Measurements from ENCODE around the gene AGTRAP.
A peak's percentile ranks its signal among the peaks of the same experiment; 100 is the strongest.

Gene AGTRAP

GRCh38 chr1:11735854-11736745 lies at the start of gene AGTRAP:
TSS of gene AGTRAP (plus strand) at chr1:11736136. CDS start at chr1:11736209, 73 bp downstream.
- Histone ChIP-seq H2AFZ (ENCODE audit: low read depth, low read length) (peak within 1 kb of the TSS; percentile 78), H3K9me3 (ENCODE audit: insufficient read depth, low read length, severe bottlenecking) (no peaks in the 10 kb centered on the region), H3K27ac (ENCODE audit: low read length) (peak within 1 kb of the TSS; percentile 28), H3K36me3 (ENCODE audit: insufficient read depth, low read length) (no peaks in the 10 kb centered on the region), H3K9ac (ENCODE audit: low read depth, low read length) (peak within 1 kb of the TSS; percentile 58), H3K4me1 (ENCODE audit: insufficient read depth, low read length) (peaks cover 51% of the 10 kb centered on the region), H4K20me1 (ENCODE audit: insufficient read depth, low read length) (peaks cover 20% of the 10 kb centered on the region; the same call in 1 of the 2 replicates), H3K4me3 (ENCODE audit: low read depth in 1 of 2, low read length in 2 of 2) (peak within 1 kb of the TSS; percentile 22 to 70; a peak in 3 of 4 replicates), H3K79me2 (ENCODE audit: insufficient read depth, low read length) (no peaks in the 10 kb centered on the region), H3K27me3 (ENCODE audit: insufficient read depth, low read length, poor library complexity) (peaks cover 32% of the 10 kb centered on the region), H3K4me2 (ENCODE audit: insufficient read depth, low read length) (peak within 1 kb of the TSS; percentile 87)
- ATAC-seq (ENCODE audit: insufficient read depth, low read depth) (peak; percentile 18; the same call in 2 of the 3 replicates), DNase-seq (peak; percentile 69)
- TF ChIP-seq EZH2 (IDR thresholded peaks at IDR 0.05; ENCODE audit: borderline replicate concordance, low read depth, low read length, severe bottlenecking) (peak; percentile 74), CTCF (IDR thresholded peaks at IDR 0.05; ENCODE audit: borderline replicate concordance, extremely low read depth, low read length, poor library complexity, severe bottlenecking) (no peak)

- H4K20me1 ChIP-seq (ENCODE audit: insufficient read depth, low read length) = no peaks in the 10 kb centered on the region
- H3K79me2 ChIP-seq (ENCODE audit: insufficient read depth, low read length) = peaks cover 12% of the 10 kb centered on the region; the same call in 1 of the 2 replicates
- H3K9ac ChIP-seq (ENCODE audit: low read depth, low read length) = no peak overlapping the region
- peaks cover 3% of the 10 kb centered on the region; the same call in 1 of the 2 replicates for H3K36me3 ChIP-seq (ENCODE audit: insufficient read depth, low read length)
- no peak overlapping the region for H3K4me2 ChIP-seq (ENCODE audit: insufficient read depth, low read length)
- peaks cover 25% of the 10 kb centered on the region for H3K4me1 ChIP-seq (ENCODE audit: insufficient read depth, low read length)
- no peak overlapping the region for H3K27ac ChIP-seq (ENCODE audit: low read length)
- no peak for TF ChIP-seq CTCF (IDR thresholded peaks at IDR 0.05; ENCODE audit: borderline replicate concordance, extremely low read depth, low read length, poor library complexity, severe bottlenecking)
- no peak for TF ChIP-seq EZH2 (IDR thresholded peaks at IDR 0.05; ENCODE audit: borderline replicate concordance, low read depth, low read length, severe bottlenecking)
- no peak for ATAC-seq (ENCODE audit: insufficient read depth, low read depth)
- no peak for DNase-seq
- H3K27me3 ChIP-seq (ENCODE audit: insufficient read depth, low read length, poor library complexity) = peaks cover 14% of the 10 kb centered on the region
- H3K4me3 ChIP-seq (ENCODE audit: low read depth in 1 of 2, low read length in 2 of 2) = no peak overlapping the region
- no peaks in the 10 kb centered on the region for H3K9me3 ChIP-seq (ENCODE audit: insufficient read depth, low read length, severe bottlenecking)
- no peak overlapping the region for H2AFZ ChIP-seq (ENCODE audit: low read depth, low read length)
Measured at GRCh38 chr1:11688506-11688905, 47.4 kb upstream of the AGTRAP start.

GRCh38 chr1:11690397-11691301 lies 45.3 kb upstream of the AGTRAP start:
- Histone ChIP-seq H3K9me3 (ENCODE audit: insufficient read depth, low read length, severe bottlenecking) (no peaks in the 10 kb centered on the region), H3K4me1 (ENCODE audit: insufficient read depth, low read length) (peaks cover 25% of the 10 kb centered on the region), H3K36me3 (ENCODE audit: insufficient read depth, low read length) (peaks cover 3% of the 10 kb centered on the region; the same call in 1 of the 2 replicates), H3K4me3 (ENCODE audit: low read depth in 1 of 2, low read length in 2 of 2) (peak overlapping the region; percentile 58 to 75), H3K4me2 (ENCODE audit: insufficient read depth, low read length) (peak overlapping the region; percentile 91), H3K27me3 (ENCODE audit: insufficient read depth, low read length, poor library complexity) (peaks cover 14% of the 10 kb centered on the region), H3K79me2 (ENCODE audit: insufficient read depth, low read length) (peaks cover 8% of the 10 kb centered on the region; the same call in 1 of the 2 replicates), H2AFZ (ENCODE audit: low read depth, low read length) (peak overlapping the region; percentile 80), H3K27ac (ENCODE audit: low read length) (peak overlapping the region; percentile 54), H3K9ac (ENCODE audit: low read depth, low read length) (peak overlapping the region; percentile 87), H4K20me1 (ENCODE audit: insufficient read depth, low read length) (no peaks in the 10 kb centered on the region)
- ATAC-seq (ENCODE audit: insufficient read depth, low read depth) (no peak), DNase-seq (no peak)
- TF ChIP-seq CTCF (IDR thresholded peaks at IDR 0.05; ENCODE audit: borderline replicate concordance, extremely low read depth, low read length, poor library complexity, severe bottlenecking) = no peak
- TF ChIP-seq EZH2 (IDR thresholded peaks at IDR 0.05; ENCODE audit: borderline replicate concordance, low read depth, low read length, severe bottlenecking) = peak; percentile 57

Measured in DND-41 (cell line).